Stimulated activated CD8-positive, alpha-beta memory T cell treated with anti-CD3 and anti-CD28 coated beads, Interleukin-7, amount 100 ng/mL, for 1 hour (primary cell): ENCODE data around the gene CADM4.
"Not testable (repeated sequence)": the region's sequence is repeated elsewhere in the genome, so short reads cannot be mapped to it uniquely, and the experiment has no call there.

ENCODE experiments used
- DNase-seq, 2 donors: peaks; one replicate each; pipeline ENCODE4 v3.0.0-alpha.2; 2020; ENCODE audit warnings: low read depth in 2 of 2

CADM4 gene

GRCh38 chr19:43664018-43664417 is 24.4 kb upstream of the CADM4 start:
- DNase-seq, result no peak

GRCh38 chr19:43662487-43662886 is 22.8 kb upstream of the CADM4 start:
- no peak for DNase-seq

- no peak for DNase-seq
Observed at GRCh38 chr19:43660971-43661360, 21.3 kb upstream of the CADM4 start.

GRCh38 chr19:43660301-43660970 is 20.8 kb upstream of the CADM4 start:
- no peak for DNase-seq

- no peak for DNase-seq
Observed at GRCh38 chr19:43658494-43658893, 18.8 kb upstream of the CADM4 start.

GRCh38 chr19:43658001-43658400 is 18.4 kb upstream of the CADM4 start:
- no peak for DNase-seq

- no peak for DNase-seq
Observed at GRCh38 chr19:43656436-43656835, 16.8 kb upstream of the CADM4 start.

- no peak for DNase-seq
Observed at GRCh38 chr19:43652546-43652874, 12.9 kb upstream of the CADM4 start.

GRCh38 chr19:43651758-43652545 is 12.3 kb upstream of the CADM4 start:
- DNase-seq, result no peak

- DNase-seq, result not testable (repeated sequence)
Observed at GRCh38 chr19:43650276-43650675, 10.6 kb upstream of the CADM4 start.

- no peak for DNase-seq
Observed at GRCh38 chr19:43649514-43649913, 9.9 kb upstream of the CADM4 start.

- DNase-seq, result no peak
Observed at GRCh38 chr19:43648633-43649032, 9.0 kb upstream of the CADM4 start.

- no peak for DNase-seq
Observed at GRCh38 chr19:43644181-43644580, 4.5 kb upstream of the CADM4 start.

- no peak for DNase-seq
Observed at GRCh38 chr19:43643326-43643725, 3.7 kb upstream of the CADM4 start.

GRCh38 chr19:43642531-43642930 is 2.9 kb upstream of the CADM4 start:
- DNase-seq, result no peak

- no peak for DNase-seq
Observed at GRCh38 chr19:43641333-43641732, 1.7 kb upstream of the CADM4 start.

GRCh38 chr19:43640424-43640757 is 741 bp upstream of the CADM4 start:
- DNase-seq, result no peak

GRCh38 chr19:43638995-43639518 is 593 bp downstream of the CADM4 start:
- no peak for DNase-seq

- DNase-seq, result no peak
Observed at GRCh38 chr19:43638214-43638994, 1.2 kb downstream of the CADM4 start.

GRCh38 chr19:43636121-43636683 is 3.4 kb downstream of the CADM4 start:
- DNase-seq, result no peak

GRCh38 chr19:43635561-43635940 is 4.1 kb downstream of the CADM4 start:
- DNase-seq, result not testable (repeated sequence)

GRCh38 chr19:43634872-43635560 is 4.6 kb downstream of the CADM4 start:
- no peak for DNase-seq
